HG03139 (cell line): ENCODE results near the gene ZBTB21.

Experiments used
- ATAC-seq: cut with Tn5 transposase; IDR thresholded peaks from one replicate; pipeline ENCODE4 v1.9.1; 2021; ENCODE audit not compliant: unreplicated experiment

ZBTB21 gene

DNA sequence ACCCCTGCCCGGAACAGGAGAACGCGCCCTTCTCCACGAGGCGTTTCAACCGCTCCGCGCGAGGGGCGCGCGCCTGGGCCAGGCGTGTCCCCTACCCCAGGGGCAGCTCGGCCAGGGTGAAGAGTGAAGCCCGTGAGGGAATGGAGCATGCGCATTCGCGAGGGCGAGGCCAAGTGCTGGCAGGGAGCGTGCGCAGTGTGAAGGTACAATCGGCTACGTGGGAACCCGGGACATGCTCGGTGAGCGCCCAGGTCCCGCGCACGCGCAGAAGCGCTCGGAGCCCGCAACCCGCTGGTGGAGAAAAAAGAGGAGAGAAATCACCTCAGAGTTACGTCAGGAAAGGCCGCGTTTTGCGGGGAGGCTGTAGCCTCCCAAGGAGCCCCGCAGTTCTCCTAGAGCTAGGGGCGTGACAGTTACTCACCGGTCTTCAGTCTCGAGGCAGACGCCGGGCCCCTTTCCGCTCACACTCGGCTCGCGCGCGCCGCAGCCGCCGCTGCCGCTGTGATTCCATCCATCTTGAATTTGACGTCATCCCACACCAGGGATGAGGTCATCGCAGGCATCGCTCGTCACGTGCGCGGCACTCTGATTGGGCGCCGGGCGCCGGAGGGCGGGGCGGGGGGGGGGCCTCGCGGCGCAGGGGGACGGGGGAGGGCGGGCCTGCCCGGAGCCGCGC lies at the start of gene ZBTB21:
ZBTB21 (minus strand) TSS at position 530 of the 676 bp plus-strand sequence. CDS start 16,265 bp downstream, outside the sequence.
- peak; percentile 66 for ATAC-seq

DNA sequence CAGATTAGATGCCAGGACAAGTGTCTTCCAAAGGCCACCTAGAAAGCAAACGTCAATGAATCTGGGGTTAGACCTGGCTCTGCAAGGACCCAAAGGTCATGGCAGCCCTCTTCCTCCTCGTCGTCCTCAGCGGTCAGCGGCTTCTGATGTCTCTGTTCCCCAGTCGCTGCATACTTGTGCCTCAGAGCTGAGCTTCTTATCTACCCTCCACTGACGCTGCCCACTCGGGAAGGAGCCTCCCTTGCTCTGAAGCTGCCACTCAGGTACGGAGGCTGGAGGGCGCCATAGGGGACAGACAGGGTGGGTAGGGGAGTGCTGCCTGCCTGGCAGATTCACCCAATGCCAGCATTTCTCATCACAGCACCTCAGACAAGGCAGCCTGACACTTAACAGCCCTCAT lies 49.6 kb upstream of the ZBTB21 start:
- ATAC-seq: no peak

DNA sequence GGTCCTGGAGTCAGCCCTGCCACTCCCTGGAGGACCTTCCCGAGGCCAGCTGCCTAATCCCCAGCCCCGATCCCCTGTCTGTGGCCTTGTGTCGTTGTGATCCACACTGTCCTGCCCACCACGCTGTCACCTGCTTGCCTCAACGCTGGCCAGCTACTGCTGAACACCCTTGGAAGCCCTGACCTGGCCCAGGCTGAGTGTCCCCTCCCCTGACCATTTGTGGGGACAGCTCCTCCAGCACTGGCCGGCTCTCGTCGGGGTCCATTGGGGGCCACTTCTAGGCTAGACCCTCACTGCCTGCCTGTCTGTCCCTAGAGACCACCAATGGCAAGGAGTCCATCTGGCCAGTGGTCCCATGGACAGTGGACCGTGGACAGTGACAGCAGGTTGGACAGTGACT lies 49.0 kb upstream of the ZBTB21 start:
- no peak for ATAC-seq

GRCh38 chr21:42058631-42059111 lies 48.5 kb upstream of the ZBTB21 start:
- no peak for ATAC-seq

- no peak for ATAC-seq
These were observed 47.8 kb upstream of the ZBTB21 start for GRCh38 chr21:42057851-42058437.

GRCh38 chr21:42056996-42057689 lies 47.0 kb upstream of the ZBTB21 start:
- ATAC-seq: no peak

GRCh38 chr21:42056468-42056867 lies 46.3 kb upstream of the ZBTB21 start:
- ATAC-seq: no peak

DNA sequence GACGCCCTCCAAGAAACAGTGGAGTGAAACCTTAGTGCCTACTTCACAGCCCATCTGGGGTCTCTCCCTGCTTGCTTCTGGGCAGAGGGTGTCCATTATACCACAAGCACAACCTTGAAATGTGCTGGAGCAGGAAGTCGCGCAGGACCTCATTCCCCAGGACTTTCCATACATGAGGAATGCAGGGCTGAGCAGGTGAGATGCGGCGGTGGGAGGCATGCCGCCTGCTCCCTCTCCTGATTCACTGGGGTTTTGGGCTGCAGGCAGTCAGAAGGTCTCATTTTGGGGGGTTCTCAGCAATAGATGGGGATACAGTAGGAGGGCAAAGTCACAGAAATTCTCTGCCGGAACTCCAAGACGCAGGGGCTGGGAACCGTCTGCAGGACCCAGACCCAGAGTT lies 45.3 kb upstream of the ZBTB21 start:
- ATAC-seq: no peak

DNA sequence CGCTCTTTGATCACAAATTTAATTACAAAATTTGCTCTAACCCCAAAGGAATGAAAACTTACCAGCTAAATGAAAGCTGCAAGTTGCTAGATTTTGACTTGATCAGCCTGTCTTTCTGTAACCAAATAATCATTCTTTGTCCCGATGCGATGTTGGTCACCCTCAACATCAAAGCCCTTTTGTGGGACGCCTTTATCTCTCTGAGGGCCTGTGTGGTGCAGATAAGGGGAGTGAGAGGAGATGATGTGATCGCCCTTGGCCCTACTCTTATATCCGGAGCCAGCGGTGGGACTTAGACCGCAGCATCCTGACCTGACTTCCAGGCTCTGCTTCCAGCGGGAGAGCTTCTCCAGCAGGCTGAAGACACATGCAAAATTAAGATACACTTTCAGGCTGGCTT lies 41.6 kb upstream of the ZBTB21 start:
- no peak for ATAC-seq

GRCh38 chr21:42049578-42050430 lies 39.6 kb upstream of the ZBTB21 start:
- no peak for ATAC-seq

DNA sequence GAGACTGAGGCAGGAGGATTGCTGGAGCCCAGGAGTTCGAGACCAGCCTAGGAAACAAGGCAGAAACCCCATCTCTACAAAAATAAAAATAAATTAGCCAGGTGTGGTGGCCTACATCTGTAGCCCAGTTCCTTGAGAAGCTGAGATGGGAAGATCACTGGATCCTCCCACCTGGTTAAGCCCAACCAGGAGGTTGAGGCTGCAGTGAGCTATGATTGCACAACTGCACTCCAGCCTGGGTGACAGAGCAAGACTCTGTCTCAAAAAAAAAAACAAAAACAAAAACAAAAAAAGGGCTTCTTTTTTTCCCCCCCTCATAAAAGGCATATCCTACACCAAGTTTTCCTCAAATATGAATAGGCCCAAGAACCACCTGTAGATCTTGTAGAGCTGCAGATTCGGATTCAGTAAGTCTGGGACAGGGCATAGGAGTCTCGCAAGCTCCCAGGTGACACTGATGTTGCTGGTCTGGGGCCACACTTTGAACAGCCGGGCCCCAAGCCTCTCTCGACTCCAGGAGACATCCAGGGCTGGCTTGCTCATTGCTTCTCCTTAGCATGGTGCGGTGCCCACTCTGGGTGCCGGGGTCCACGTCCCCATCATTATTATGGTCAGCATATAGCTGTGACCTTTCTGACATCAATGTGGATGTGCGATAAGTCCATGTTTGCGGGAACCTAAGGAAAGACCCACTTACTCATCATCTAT lies 38.9 kb upstream of the ZBTB21 start:
- no peak for ATAC-seq

DNA sequence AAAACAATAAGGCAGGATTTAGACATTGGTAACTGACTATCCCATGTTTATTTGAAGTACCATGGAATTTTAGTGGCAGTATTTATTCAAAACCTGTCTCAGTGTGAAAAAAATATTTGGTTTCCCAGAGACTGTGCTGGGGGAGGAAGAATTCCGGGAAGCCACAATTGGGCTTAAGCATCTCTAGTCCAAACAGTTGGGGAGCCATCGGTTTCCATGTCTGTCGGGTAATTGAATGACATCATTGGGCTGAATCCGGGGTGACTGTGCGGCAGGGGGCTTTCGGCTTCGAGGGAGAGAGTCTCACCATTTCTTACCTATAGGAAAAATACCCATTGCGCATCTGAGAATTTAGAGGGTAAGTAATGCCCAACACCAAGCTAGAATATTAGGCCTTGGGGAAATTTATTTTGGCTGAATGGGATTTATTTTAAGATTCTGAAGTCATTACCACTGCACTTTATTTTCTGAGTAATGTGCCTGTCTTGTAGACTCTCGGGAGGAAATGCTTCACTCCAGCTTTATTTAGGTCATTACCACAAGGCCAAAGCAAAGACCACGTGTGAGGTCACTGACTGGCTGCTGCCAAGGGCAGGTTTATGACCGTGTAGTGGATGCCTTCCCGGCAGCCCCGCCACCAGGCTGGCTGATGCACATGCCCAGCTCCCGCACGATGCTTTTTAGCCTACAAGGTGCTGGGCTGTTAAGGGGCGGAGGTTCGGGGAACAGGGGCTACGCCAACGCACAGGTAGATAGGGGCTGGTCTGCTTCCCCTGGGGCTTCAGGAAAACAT lies 37.9 kb upstream of the ZBTB21 start:
- no peak for ATAC-seq

DNA sequence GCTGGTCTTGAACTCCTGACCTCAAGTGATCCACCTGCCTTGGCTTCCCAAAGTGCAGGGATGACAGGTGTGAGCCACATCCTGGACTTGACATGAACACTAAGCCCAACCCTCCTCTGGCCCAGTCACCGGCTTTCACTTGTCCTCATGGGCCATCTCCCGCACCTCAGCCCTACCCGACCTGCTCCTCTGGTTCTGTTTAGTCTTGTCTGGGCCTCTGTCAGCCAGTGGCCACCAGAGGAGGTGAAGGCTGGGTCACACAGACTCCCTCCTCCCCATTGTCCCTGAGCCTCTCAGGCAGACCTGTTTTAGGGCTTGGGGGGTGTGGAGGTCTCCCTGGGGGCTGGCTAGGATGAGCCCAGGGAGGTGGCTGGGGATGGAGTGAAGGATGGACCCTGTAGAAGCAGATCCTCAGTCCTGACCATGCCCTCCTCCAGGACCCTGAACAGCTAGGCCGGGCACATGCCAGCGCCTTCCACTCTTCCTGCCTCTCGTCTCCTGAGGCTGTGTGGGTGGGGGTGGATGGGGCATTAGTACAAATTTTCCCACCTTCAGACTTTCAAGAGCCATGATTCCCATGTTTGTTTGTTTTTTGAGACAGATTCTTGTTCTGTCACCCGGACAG lies 34.8 kb upstream of the ZBTB21 start:
- ATAC-seq: no peak

DNA sequence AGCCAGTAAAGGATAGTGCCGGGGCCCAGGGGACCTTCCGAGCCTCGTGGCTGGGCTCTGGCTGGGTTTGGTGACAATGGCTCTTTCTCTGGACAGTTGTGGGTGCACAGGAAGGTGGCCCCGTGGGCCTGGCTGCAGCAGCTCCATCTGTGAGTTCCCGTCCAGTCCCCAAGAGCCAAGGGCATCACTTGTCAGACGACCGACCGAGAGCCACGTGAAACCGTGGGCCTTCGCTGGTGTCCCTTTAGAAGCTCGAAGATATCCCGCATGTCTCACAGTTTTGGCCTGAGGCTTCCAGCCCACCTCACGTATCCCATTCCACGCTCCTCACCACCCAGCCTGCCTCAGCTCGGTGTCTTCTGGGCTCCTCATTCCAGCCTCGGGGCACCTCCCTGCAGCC lies 33.8 kb upstream of the ZBTB21 start:
- no peak for ATAC-seq

DNA sequence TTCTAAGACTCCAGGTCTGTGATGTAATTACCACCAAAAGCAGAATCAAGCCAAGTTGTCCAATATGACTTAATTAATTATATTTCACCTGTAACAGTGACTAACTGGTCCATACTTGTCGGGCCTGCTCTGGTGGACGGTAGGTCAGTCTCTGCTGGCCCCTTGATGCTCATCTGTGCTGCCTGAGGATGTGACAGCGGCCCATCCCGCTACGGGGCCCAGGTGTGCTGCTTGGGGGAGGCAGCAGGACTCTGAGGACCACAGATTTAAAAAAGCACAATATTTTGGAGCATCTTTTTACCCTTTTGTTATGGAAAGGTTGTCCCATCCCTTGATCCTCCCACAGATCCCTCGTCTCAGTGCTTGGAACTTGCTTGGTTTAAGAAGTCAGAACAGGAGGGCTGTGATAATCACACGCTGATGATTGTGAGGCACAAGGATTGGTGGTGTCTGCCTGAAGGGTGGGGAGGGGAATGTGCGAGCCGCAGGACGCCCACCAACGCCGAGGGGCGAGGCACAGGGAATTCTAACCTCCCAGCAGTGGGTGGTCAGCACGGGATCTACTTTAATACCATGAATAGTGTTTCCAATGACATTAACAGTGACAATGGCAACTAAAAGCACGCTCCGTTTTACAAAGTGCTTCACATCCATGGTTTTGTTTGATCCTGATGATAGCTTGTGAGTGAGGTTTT lies 33.2 kb upstream of the ZBTB21 start:
- no peak for ATAC-seq

- no peak for ATAC-seq
These were observed 32.5 kb upstream of the ZBTB21 start for GRCh38 chr21:42042651-42043050.

- no peak for ATAC-seq
These were observed 31.6 kb upstream of the ZBTB21 start for GRCh38 chr21:42041711-42042110.

- ATAC-seq: no peak
These were observed 31.1 kb upstream of the ZBTB21 start for GRCh38 chr21:42041246-42041645.
